Left renal pelvis (tissue), 4 donors: ENCODE data around the gene SLC39A3. TPM values are rescaled to one million over a fixed set of nuclear protein-coding genes. Genes with fewer than 3 reads are reported as not detected.

Source experiments
- DNase-seq, 4 donors: peaks; one replicate each; pipeline ENCODE4 v3.0.0-alpha.2; 2013; ENCODE audit warnings: low read depth in 4 of 4, low spot score in 3 of 4
- polyA plus RNA-seq, 4 donors: library from polyadenylated mRNA; unstranded; fragments of 120-200 nt; gene quantifications; one replicate each; pipeline ENCODE4 v1.2.1, GENCODE V29; 2013; ENCODE audit not compliant: insufficient read length in 4 of 4

Gene SLC39A3
- polyA plus RNA-seq, result 10 to 100 TPM; 23.8 to 31.5 (median 27.1) TPM

- DNase-seq, result peak; percentile 95 to 98 (median 96)
These were observed at the start of gene SLC39A3 for GRCh38 chr19:2739602-2740313. Gene SLC39A3 (minus strand): TSS chr19:2740017. CDS start chr19:2737257, 2,760 bp downstream.

GRCh38 chr19:2788237-2788636, 48.4 kb upstream of the SLC39A3 start:
- DNase-seq, result no peak

DNA sequence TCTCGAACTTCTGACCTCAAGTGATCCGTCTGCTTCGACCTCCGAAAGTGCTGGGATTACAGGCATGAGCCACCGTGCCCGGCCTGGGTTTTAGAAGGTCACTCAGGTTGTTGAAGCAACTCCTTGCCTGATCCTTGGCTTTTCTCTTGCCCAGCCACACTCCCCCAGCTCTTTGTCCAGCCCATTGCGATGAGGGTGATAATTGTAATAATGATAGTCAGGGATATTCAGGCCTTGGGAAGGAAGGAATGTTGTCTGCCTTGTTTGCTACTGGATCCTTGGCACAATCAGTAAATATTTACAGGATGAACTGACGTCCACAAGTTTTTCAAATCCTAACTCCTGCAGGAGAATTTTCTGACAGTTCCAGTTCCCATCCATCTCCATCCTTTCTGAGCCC, 47.3 kb upstream of the SLC39A3 start:
- no peak for DNase-seq

DNA sequence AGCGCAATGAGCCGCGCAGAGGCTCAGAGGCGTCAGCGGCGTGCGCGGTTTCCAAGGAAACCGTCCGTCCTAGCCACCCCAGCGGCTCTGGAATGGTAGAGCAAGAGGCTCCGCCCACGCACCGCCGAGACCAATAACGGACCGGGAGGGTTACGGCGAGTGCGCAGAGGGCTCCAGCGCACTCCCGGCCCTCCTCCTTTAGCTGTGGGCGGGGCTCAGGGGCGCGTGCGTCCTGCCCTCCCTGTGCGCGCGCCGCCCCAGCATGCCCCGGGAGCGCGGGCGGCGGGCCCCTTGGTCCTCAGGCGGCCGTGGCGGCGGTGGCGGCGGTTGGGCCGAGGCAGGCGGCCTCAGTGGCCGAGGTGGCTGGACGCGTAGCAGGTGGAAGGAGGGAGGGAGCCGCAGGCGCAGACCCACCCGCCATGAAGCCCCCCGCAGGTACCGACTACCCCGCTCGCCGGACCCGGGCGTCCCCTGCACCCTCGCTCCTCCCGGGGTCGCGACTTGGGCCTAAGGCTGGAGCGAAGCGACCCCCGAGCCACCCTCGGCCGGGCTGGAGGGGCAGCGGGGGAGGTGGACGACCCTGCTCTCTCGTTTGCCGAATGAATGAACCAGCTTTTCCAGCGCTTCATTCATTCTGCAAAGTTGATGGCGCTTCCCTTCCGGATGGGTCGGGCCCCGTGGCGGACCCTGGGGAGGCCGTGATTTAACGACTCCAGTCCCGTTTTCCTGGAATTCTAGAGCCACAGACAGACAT, 45.6 kb upstream of the SLC39A3 start, which contains the start of gene THOP1:
Gene THOP1 (plus strand): TSS at position 260 of the 754 bp plus-strand sequence. CDS start 160 bp downstream, at position 420.
- peak; percentile 95 to 97 (median 96) for DNase-seq

GRCh38 chr19:2783781-2784145, 43.9 kb upstream of the SLC39A3 start:
- DNase-seq, result no peak

GRCh38 chr19:2782936-2783780, 43.3 kb upstream of the SLC39A3 start, which contains the start of gene SGTA:
Gene SGTA (minus strand): TSS chr19:2783273. CDS start chr19:2769068, 14,205 bp downstream.
- DNase-seq, result peak; percentile 97 to 99 (median 98)

GRCh38 chr19:2782329-2782935, 42.6 kb upstream of the SLC39A3 start:
- no peak for DNase-seq

DNA sequence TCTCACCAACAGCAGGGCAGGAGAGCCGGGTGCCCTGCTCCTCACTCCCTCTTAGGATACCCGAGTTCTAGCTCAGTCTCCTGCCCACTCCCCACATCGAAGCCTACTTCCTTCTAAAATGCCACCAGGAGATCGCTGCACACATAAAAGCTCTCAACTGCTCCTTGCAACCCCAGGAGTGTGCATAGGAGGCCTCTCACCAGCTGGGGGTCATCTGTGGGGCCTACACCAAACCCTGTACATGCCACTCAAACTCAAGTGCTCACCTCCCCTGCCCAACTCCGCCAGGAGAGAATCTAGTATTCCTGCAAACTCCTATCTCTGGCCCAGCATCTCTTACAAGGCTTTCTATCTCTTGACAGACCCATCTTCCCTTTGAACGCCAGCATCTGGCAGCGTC, 40.5 kb upstream of the SLC39A3 start:
- no peak for DNase-seq

DNA sequence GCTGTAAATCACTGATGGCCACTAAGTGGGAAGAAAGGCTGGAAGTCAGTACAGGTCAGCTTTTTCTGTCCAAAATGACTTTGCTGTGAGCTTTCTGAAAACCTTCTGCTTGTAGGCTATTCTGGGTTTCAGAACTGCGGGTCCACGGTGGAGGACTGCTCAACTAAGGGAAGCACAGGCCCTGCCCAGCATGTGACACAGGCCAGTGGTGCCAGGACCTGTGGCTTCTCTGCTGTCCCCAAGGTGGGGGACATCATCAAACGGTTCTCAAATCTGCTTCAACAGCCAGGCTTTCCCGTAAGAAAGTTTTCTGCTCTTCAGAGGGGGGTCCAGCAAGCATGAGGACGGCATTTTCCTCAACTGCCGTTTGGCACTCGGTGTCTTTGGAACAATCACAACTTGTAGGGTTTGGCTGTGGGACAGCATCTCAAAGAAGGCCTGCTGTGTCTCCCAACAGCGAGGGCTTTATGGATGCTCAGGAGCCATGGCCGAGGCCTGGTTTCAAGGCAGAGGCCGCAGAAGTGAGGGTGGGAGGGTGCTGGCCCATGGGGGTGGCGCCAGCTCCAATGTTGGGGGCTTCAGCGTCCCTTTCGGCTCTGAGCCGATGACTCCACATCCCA, 39.4 kb upstream of the SLC39A3 start:
- DNase-seq, result no peak

DNA sequence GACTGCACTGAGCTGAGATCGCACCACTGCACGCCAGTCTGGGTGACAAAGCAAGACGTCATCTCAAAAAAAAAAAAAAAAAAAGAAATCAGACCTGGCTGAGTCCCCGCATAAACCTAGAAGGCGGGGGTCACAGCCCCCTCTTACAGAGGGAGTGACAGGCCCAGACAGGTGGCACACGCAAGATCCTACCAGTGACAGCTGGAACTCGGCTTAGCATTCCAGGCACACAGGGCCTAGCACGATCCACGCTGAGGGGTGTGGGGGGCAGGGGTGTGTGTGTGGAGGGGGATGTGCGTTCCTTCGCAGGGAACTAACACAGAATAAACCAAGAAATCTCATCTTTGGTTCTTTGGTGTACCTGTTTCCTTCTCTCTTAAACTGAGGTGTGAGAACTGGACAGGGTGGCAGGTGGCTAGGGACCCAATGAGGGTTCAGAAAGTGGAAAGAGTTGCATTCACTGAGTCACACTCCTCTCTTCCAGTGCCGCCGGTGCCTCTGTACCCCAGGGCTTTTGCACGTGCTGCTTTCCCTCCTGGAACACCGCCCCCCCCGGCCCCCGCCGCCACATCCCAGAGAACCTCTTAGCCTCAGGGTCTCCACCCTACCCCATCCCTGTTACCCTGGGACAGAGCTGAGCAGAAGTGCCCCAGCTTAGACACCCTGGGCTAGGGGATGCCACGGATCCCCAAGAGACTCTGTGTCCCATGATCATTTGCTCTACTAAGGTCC, 38.3 kb upstream of the SLC39A3 start:
- no peak for DNase-seq

- DNase-seq, result no peak
These were observed 36.0 kb upstream of the SLC39A3 start for GRCh38 chr19:2775556-2776430.

- DNase-seq, result no peak
These were observed 35.2 kb upstream of the SLC39A3 start for GRCh38 chr19:2774953-2775555.

GRCh38 chr19:2774083-2774679, 34.4 kb upstream of the SLC39A3 start:
- DNase-seq, result no peak

GRCh38 chr19:2771786-2772674, 32.2 kb upstream of the SLC39A3 start:
- DNase-seq, result no peak

- peak in 1 of 4 donors; percentile 68 for DNase-seq
These were observed 30.5 kb upstream of the SLC39A3 start for GRCh38 chr19:2770055-2771013.
